Fibroblast of skin of left quadriceps (primary cell): Measurements from ENCODE around the gene GRID2.

Experiments
- DNase-seq, 2 experiments: peaks; one replicate each; pipeline ENCODE4 v3.0.0-alpha.2; 2013; ENCODE audit warnings: low read depth in 2 of 2

Gene GRID2

DNA sequence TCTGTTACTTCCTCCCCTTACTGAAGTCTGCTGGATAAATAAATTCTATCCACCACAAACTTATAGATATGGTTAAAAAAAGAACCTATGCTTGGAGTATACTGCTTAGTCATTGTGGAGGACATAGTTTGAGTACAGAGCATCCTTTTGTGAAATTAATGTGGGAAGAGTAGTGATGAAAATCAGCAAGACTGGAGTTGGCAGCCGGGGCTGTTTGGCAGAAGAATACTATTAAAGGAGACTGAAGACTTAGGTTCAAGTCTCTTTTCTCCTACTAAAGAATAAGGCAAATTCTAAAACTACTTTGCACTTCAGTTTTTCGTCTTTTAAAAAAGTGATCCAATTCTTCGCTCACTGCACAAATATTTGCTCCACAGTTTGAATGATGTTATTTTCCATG lies 1198.2 kb downstream of the GRID2 start:
- DNase-seq, result no peak

DNA sequence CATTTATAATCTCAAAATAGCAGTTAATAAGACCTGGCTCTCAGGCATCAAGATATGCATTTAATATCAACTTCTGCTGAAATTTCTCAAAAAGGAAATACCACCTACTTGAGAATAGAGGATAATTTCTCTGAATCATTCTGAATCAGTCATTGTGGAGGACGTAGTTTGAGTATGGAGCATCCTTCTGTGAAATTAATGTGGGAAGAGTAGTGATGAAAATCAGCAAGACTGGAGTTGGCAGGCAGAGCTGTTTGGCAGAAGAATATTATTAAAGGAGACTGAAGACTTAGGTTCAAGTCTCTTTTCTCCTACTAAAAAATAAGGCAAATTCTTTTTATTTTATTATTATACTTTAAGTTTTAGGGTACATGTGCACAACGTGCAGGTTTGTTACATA lies 1199.2 kb downstream of the GRID2 start:
- DNase-seq, result no peak

GRCh38 chr4:93513851-93514250 lies 1210.1 kb downstream of the GRID2 start:
- no peak for DNase-seq

GRCh38 chr4:93515208-93515607 lies 1211.4 kb downstream of the GRID2 start:
- DNase-seq, result no peak

DNA sequence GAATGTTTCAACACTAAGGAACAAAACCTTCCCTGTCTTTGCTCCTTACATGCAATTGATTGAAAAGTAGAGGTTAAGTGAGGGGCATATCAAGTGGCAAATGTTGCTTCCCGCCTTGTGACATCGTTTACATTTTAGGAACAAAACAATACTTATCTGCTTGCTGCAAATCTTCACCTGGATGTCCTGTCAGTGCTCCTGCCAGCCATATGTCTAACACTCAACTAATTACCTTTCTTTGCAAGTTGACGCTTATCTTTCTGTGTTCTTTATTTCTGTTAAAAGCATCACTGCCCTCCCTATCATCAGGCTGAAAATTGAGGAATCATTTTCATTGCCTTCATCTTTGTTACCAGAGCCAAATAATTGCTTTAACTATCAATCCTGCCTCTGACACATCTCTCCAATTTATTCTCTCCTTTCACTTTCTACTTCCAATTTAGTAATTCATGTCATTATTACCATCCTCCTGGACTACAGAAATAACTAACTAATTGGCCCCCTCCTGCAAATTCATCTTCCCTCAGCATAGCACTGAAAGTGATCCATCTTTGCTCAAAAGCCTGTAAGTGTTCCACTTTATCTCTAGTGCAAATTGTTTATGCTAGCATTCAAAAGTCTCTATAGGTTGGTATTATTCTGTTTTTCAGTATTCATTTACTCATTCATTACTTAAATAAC lies 1226.1 kb downstream of the GRID2 start:
- DNase-seq, result no peak

GRCh38 chr4:93532234-93532633 lies 1228.5 kb downstream of the GRID2 start:
- DNase-seq, result no peak

DNA sequence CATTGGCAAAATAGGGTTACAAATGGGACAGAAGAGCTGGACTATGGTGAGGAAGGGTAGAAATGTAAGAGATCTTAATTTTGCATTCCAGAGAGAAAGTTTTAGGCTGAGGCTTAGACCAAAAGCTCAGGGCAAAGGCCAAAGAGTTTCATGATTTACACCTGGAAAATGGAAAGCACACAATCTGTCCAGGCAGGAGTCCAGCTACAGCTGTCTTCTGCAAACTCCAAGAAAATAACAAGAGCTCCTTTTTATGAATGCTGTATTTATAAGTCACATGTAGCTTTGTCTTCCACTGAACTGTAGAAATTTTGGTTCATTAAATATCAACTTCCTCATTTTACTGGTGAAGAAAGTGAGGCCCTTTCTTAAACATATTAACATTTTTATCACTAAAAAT lies 1236.8 kb downstream of the GRID2 start:
- DNase-seq, result no peak

GRCh38 chr4:93561842-93562241 lies 1258.1 kb downstream of the GRID2 start:
- DNase-seq, result no peak

DNA sequence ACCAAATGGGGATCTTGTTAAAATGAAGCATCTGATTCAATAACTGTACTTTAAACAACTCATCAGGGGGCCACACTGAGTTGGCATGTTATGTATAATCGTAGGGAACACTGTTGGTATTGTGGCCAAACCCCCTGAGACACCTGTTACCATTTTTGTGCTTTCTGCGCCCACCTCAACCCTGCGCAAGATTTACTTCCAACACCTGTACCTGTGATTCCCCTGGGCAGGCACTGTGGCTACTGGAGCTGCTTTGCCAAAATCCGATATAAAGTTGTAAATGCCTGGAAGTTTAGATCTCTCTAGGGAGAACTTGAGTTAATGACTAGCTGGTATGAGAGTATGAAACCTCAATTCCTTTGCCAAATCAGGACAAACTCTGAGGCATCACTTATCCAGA lies 1265.0 kb downstream of the GRID2 start:
- DNase-seq, result no peak

DNA sequence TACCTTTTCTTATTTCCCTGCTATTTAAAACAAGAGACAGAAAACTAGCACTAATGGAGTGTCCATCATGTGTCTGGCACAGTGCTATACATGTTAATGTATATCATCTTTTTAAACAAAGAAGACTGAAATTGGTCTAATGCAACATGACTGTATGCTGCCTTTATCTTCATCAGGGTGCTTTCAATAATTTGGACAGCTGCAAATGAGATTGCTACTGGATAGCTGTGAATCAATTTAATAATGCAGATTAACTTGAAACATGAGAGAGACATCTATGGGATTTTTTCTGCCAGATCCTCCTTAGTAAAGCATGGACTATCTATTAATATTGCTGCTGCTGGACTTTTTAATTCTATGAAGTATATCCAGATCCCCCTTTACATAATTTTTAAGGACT lies 1269.5 kb downstream of the GRID2 start:
- no peak for DNase-seq

- no peak for DNase-seq
Measured at GRCh38 chr4:93578942-93579341, 1275.2 kb downstream of the GRID2 start.

GRCh38 chr4:93605163-93605562 lies 1301.4 kb downstream of the GRID2 start:
- DNase-seq, result no peak

DNA sequence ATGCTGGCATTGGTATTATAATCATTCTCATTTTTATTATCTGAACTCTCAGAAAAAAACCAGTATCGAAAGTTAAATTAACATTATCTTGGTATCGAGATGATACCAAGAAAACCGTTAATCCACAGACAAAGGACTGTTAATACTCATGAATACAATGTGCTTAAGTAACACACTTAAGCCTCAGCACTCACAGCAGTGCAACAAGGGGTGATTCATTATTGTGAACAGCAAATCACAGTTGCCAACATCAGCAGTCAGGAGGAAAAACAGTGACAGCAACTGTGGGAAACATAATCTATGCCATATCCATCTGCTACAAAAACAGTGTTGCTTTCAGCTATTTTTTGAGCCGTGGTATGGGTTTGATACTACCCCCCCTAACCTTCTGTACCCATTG lies 1313.8 kb downstream of the GRID2 start:
- no peak for DNase-seq

DNA sequence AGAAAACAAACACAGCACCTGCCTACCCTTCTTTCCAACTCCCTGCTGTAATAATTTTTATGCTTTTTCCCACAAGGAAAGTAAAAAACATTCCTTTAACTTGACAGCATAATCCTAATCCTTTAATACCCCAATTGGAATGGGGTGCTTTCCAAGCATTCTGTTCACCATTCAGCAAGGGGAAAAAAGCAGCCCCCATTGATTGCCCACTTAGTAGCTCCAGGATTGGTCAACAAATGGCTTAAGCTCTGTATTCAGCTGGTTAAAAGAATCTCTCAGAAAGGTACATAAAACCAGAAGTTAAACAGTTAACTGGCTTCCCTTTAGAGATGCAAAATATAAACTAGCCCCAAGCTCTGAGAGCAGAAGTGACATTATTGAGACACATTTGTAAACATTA lies 1330.0 kb downstream of the GRID2 start:
- DNase-seq, result no peak

- no peak for DNase-seq
Measured at GRCh38 chr4:93635943-93636342, 1332.2 kb downstream of the GRID2 start.

- no peak for DNase-seq
Measured at GRCh38 chr4:93645120-93645519, 1341.4 kb downstream of the GRID2 start.

GRCh38 chr4:93646233-93646930 lies 1342.6 kb downstream of the GRID2 start:
- no peak for DNase-seq

DNA sequence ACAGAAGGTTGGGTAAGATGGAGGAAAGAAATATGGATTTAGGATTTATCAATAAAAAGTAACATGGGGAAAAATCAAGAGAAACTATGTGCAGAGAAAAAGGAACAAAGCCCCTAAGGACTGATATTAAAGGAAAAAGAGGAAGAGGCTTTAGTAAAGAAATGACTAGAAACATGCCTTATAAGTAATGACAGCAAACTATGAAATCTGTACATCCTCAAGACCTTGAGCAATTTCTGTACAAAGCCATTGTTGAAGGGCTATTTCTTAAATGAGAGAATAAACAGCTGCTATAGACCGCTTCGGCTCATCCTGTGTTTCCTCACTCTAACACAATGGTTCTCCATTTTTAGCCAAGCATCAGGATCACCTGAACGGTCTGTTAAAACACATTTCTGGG lies 1344.5 kb downstream of the GRID2 start:
- DNase-seq, result no peak

- DNase-seq, result no peak
Measured at GRCh38 chr4:93649828-93650227, 1346.1 kb downstream of the GRID2 start.

- no peak for DNase-seq
Measured at GRCh38 chr4:93654211-93654610, 1350.4 kb downstream of the GRID2 start.

- no peak for DNase-seq
Measured at GRCh38 chr4:93657527-93657926, 1353.8 kb downstream of the GRID2 start.

- DNase-seq, result no peak
Measured at GRCh38 chr4:93658443-93658842, 1354.7 kb downstream of the GRID2 start.

DNA sequence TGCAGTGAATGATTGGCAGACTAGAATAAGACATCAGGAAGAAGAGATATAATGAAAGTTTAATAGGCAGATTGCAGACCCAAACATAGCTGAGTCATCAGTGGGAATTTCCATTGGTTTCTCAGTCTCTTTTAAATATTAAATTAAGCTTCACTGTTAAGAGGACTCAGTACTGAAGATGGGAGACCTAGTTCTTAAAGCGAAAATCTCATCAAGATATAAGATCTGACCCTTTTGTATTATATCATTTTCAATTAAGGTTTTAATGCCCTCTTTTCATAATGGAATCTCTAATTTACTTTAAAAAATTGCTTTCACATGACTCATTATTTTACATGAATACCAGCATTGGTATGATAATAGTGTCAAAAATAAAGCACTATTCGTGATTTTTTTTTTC lies 1355.9 kb downstream of the GRID2 start:
- DNase-seq, result no peak

GRCh38 chr4:93660036-93660435 lies 1356.3 kb downstream of the GRID2 start:
- DNase-seq, result no peak
